Measurements from ENCODE around the gene DUSP18. TPM values are rescaled to one million over a fixed set of nuclear protein-coding genes. Genes with fewer than 3 reads are reported as not detected.
A peak's percentile ranks its signal among the peaks of the same experiment; 100 is the strongest.

DUSP18 gene
- total and polyA plus RNA-seq, 9 of the 15 experiments (the other 6 are each of a cell fraction or from before 2014, with no cell fraction given) = 1.00 to 3.7 (median 1.5) TPM

DNA sequence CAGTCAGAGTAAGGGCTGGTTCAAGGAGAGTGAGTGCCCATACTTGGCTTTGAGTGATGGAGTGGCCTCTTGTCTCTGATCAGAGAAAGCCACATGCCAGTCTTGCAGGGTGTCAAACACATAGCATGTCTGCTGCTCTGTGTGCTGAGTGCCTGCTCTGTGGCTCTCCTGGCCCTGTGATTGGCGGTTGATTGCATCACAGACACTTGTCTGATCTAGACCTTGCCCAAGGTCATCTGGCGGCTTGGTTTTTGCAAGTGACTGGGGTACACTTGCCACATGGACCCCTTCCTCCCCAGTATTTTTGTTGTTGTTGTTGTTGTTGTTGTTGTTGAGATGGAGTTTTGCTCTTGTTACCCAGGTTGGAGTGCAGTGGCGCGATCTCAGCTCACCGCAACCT, 37.3 kb upstream of the DUSP18 start (continued):
- TF ChIP-seq MEIS2 (IDR thresholded peaks at IDR 0.05; ENCODE audit: partially characterized antibody) (peak; percentile 49), HMGN3 (IDR thresholded peaks at IDR 0.05; ENCODE audit: borderline replicate concordance, extremely low read depth, insufficient read length, low read depth, low read length) (no peak), MAFG (tag; conservative IDR thresholded peaks at IDR 0.05) (no peak)
- TF ChIP-seq, protein P1, sequence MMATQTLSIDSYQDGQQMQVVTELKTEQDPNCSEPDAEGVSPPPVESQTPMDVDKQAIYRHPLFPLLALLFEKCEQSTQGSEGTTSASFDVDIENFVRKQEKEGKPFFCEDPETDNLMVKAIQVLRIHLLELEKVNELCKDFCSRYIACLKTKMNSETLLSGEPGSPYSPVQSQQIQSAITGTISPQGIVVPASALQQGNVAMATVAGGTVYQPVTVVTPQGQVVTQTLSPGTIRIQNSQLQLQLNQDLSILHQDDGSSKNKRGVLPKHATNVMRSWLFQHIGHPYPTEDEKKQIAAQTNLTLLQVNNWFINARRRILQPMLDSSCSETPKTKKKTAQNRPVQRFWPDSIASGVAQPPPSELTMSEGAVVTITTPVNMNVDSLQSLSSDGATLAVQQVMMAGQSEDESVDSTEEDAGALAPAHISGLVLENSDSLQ (IDR thresholded peaks at IDR 0.05) = peak; percentile 42
- TF ChIP-seq, protein P2, sequence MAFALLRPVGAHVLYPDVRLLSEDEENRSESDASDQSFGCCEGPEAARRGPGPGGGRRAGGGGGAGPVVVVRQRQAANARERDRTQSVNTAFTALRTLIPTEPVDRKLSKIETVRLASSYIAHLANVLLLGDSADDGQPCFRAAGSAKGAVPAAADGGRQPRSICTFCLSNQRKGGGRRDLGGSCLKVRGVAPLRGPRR (CRISPR knock-in tag; IDR thresholded peaks at IDR 0.05) = no peak
- TF ChIP-seq, protein P3, sequence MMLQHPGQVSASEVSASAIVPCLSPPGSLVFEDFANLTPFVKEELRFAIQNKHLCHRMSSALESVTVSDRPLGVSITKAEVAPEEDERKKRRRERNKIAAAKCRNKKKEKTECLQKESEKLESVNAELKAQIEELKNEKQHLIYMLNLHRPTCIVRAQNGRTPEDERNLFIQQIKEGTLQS (IDR thresholded peaks at IDR 0.05) = peak; percentile 56; the same call in 1 of the 2 replicates
- TF ChIP-seq, protein P3 (CRISPR knock-in tag; conservative IDR thresholded peaks at IDR 0.05) = no peak

DNA sequence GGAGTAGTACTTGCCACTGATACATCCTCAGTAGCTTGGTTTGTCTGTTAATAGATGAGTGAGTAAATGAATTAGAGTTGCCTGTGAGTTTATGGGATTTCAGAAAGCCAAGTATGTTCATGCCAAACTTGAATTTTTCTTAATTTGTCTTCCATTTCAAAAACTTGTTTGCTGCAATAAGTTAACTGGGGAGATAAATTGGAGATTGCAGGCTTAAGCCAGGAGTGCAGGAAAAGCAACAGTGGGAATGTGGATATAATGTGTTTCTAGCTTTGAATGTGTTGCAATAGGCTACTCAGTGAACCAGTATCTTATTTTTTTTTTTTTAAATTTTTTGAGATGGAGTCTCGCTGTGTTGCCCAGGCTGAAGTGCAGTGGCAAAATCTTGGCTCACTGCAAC, 35.2 kb upstream of the DUSP18 start:
- DNase-seq (ENCODE audit: extremely low read depth in 1 of 4, low spot score in 3 of 4) (no peak), ATAC-seq (no peak), FAIRE-seq (no peak)
- Histone ChIP-seq H3K9me3 (replicated peaks; ENCODE audit: control insufficient read depth, insufficient read depth, low read depth, low read length) (no peaks in the 10 kb centered on the region), H3K9ac (ENCODE audit: insufficient read depth in 1 of 2, low read depth in 2 of 2, low read length in 2 of 2) (no peak overlapping the region), H3K36me3 (ENCODE audit: control insufficient read depth, insufficient read depth, low read length) (no peaks in the 10 kb centered on the region), H3K27me3 (ENCODE audit: control insufficient read depth in 2 of 2, insufficient read depth in 2 of 2, low read length in 2 of 2) (no peaks in the 10 kb centered on the region), H3K27ac (ENCODE audit: extremely low read depth, low read depth, low read length) (no peak overlapping the region), H3K4me2 (ENCODE audit: insufficient read depth, low read length) (no peak overlapping the region), H3K79me2 (ENCODE audit: control insufficient read depth, insufficient read depth, low read length) (no peaks in the 10 kb centered on the region), H4K20me1 (replicated peaks; ENCODE audit: control insufficient read depth, insufficient read depth, low read length) (no peaks in the 10 kb centered on the region), H2AFZ (ENCODE audit: low read depth, low read length) (no peak overlapping the region), H3K9me1 (ENCODE audit: control insufficient read depth, insufficient read depth, low read length) (no peaks in the 10 kb centered on the region), H3K4me3 (no peak overlapping the region), H3K4me1 (replicated peaks in 1 of 2; ENCODE audit: control insufficient read depth in 2 of 2, insufficient read depth in 2 of 2, low read length in 2 of 2) (peaks cover 7 to 11% of the 10 kb centered on the region in 2 experiments; a peak in 4 of 5 replicates)
- WGBS (ENCODE audit: insufficient coverage, low coverage, missing lambda C conversion rate) = 50% methylated on average over 1 of the region's 1 CpG
- ChIA-PET POLR2A (interaction anchor here (0.7 kb wide), 1 partner anchor 13 kb away, joined by 3 read pairs; no protein-coding TSS in a partner anchor), CTCF (ENCODE audit: low intra/inter-chr PET ratio) (no interaction called here)
- in situ Hi-C loops (cut with MboI) = no loop called here
- intact Hi-C loops (cut with micrococcal nuclease) = no loop called here
- BruUV-seq (replicated peaks) = no TSS peak
- TF ChIP-seq GATA2 (CRISPR knock-in tag; IDR thresholded peaks at IDR 0.05) (no peak), PCBP2 (IDR thresholded peaks at IDR 0.05; ENCODE audit: low read depth, low read length, poor library complexity, severe bottlenecking) (no peak), ZZZ3 (IDR thresholded peaks at IDR 0.05) (no peak), PHB (CRISPR knock-in tag; IDR thresholded peaks at IDR 0.05) (no peak), ETS2 (tag; IDR thresholded peaks at IDR 0.05; ENCODE audit: borderline replicate concordance, poor library complexity, severe bottlenecking) (no peak)
- TF ChIP-seq, protein P4, sequence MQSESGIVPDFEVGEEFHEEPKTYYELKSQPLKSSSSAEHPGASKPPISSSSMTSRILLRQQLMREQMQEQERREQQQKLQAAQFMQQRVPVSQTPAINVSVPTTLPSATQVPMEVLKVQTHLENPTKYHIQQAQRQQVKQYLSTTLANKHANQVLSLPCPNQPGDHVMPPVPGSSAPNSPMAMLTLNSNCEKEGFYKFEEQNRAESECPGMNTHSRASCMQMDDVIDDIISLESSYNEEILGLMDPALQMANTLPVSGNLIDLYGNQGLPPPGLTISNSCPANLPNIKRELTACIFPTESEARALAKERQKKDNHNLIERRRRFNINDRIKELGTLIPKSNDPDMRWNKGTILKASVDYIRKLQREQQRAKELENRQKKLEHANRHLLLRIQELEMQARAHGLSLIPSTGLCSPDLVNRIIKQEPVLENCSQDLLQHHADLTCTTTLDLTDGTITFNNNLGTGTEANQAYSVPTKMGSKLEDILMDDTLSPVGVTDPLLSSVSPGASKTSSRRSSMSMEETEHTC (IDR thresholded peaks at IDR 0.05) = no peak
- TF ChIP-seq, protein P5, sequence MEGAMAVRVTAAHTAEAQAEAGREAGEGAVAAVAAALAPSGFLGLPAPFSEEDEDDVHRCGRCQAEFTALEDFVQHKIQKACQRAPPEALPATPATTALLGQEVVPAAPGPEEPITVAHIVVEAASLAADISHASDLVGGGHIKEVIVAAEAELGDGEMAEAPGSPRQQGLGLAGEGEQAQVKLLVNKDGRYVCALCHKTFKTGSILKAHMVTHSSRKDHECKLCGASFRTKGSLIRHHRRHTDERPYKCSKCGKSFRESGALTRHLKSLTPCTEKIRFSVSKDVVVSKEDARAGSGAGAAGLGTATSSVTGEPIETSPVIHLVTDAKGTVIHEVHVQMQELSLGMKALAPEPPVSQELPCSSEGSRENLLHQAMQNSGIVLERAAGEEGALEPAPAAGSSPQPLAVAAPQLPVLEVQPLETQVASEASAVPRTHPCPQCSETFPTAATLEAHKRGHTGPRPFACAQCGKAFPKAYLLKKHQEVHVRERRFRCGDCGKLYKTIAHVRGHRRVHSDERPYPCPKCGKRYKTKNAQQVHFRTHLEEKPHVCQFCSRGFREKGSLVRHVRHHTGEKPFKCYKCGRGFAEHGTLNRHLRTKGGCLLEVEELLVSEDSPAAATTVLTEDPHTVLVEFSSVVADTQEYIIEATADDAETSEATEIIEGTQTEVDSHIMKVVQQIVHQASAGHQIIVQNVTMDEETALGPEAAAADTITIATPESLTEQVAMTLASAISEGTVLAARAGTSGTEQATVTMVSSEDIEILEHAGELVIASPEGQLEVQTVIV (CRISPR knock-in tag; IDR thresholded peaks at IDR 0.05; ENCODE audit: borderline replicate concordance) = no peak

Data from K562 (cell line).